Limb (tissue), 2 donors: ENCODE measurements around the gene ANKRD6.

Experiments used
- DNase-seq, 2 donors: peaks; one replicate each; pipeline ENCODE4 v3.0.0-alpha.2; 2016; ENCODE audit errors: extremely low spot score in 2 of 2

ANKRD6 gene

DNA sequence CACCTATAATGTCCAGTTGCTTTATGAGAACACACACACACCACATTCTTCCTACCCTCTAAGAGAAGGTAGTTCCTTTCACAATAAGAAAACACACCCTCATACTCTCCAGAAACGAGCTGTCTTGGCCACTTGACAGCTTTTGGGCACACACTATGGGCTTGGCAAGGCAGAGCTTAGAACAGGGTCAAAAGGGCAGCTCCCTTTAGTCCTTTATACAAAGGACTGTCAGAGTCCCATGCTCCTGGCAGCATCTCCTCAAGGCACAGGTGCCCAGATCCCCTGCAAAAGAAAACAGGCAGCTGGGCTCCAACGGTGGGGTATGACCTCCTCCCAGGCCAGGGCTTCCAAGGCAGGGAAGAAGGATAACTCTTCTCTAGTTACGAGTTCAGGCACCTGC is 210.5 kb downstream of the ANKRD6 start:
- DNase-seq: no peak

DNA sequence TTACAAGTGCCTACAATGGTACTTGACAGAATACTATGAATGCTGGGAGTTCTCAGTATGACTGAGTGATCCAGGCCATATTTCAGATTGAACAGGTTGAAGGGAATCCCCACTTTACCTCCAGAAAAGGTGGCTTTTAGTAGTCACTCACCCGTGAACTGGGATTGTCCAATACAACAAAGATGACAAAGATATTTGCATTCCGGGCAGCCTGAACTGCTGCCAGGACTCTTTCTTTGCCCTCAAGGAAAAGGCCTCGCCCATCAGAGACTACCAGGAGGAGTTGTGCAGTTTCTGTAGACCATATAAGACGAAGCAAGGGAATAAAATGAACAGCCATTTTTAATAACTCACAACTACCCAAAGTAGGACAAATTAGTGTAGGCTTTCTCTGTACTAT is 211.9 kb downstream of the ANKRD6 start:
- DNase-seq: no peak

DNA sequence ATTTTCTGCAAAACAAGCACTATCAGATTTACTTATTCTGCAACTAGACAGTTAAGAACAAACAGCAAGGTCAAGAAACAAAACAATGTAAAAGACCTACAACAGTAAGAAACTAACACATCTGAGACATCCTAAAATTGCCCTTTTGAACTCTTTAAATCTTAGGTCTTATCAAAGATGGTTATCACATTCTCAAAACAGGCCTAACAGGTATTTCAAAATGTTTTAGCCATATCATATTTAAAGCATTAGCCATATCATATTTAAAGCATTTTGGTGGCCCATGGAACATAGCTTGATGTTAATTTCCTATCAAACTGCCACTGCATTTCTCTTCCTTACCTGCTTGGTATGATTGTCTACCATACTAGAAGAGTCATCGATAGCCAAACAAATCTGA is 216.7 kb downstream of the ANKRD6 start:
- no peak for DNase-seq

DNA sequence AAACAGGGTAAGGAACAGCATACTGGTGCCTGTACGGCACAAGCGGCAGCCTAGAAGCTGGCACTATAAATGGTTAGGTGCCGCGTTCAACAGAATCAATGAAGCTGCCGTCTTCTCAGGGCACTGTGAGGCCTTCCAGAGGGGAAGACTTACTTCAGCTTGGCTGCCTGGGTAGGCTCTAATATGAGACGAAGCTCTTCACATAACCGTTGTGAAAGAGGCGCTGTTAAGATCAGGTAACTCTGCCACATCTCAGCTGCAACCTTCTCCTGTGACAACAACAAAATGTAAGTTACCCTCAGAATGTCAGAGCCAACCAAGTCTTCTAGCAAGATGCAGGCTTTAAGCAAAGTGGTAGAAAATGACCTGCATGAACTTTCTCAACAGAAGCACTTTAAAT is 217.6 kb downstream of the ANKRD6 start:
- DNase-seq: no peak

DNA sequence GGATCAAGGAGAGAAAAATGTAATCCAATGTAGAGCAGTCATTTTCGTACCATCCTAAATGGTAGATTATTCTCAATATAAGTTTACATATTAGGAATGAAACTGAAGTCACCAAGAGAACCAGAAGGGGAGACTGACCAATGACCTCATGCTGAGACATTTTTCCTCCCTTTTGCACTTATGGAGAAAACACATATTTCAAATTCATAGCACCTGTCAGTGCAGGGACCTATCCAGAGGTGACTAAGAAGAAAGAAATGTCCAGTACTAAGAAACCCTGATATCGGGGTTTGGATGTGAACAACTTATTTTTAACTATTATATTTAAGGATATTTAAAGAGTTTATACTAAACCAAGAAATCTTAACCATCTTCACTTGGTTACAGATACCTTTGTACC is 222.2 kb downstream of the ANKRD6 start:
- no peak for DNase-seq

DNA sequence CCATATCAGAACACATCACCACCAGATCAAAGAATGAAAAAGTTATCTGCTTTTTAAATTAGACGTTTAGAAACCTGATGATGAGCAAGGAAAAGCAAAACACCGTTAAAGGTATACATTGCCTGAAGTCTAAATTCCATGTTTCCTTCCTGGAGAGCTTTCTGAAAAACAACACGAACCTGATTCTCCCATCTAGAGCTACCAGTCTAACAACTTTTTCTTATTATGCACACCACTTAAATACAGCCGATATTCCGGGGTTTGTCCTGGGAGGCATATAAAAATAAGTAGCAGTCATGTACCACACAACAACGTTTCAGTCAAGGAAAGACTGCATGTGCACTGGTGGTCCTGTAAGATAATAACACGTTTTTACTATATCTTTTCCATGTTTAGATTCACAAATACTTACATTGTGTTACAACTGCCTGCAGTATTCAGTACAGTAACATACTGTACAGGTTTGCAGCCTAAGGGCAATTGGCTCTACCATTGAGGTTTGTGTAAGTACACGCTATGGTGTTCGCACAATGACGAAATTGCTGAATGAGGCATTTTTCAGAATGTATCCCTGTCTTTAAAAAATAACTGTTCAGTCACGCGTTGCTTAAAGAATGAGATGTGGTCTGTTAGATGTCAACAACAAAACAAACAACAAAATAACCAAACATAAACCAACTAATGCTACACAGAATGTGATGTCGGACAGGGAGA is 224.7 kb downstream of the ANKRD6 start:
- DNase-seq: no peak

DNA sequence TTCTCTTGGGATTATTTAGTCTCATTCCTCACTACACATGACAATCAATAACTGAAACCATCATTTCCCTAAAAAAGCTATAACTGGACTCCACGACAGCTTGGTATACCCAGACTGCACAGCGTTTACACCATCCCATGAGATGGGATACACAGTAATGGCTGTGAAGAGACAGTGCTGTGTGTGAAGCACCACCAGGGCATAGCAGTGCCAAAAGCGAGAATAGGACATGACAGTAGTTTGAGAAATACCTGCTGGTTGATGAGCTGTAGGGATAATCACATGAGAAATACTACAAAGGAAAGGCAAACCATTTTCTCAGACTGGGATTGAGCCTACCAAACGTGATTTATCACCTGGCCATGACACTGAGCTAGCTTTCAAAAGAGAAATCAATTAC is 228.0 kb downstream of the ANKRD6 start:
- no peak for DNase-seq

DNA sequence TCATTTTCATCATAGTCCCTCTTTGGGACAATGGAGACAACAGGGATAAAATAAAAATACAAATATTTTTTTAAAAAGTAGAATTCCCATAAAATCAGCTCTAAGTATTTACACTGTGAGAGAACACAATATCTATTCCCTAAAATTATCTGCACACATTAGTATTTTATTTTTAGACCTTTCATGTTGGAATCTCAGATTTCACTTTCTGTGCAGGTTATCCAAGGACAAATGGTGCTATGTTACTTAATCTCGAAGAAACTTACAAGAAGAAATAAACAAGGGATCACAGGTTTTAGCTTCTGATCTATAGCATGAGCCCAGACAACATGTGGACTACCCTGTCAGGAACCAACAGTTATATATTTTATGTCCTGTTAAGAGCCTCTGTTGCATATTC is 228.6 kb downstream of the ANKRD6 start:
- DNase-seq: no peak

DNA sequence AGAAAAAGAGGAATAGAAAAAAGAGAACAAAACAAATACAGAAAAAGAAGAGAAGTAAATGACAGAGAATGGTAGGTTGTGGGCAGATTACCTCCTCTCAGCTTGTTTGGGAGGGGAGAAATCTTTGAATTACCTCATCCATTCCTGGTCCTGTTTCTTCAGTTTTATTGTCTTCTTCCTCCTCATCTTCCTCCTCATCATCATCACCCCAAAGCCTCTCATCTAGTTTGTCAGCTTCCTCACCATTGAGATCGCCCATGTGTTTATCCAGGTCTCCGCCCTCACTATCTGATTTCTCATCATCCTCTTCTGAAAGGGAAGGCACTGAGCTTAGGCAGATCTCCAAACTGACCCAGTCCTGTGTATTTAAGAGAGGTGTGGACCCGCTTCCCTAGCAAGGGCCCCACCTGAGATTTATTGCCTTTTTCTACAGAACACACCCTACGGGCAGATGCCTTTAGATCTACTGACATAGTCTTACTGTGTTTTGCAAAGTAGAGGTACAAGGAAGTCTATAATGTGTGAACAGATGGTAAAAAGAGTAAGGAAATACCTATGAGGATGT is 229.8 kb downstream of the ANKRD6 start:
- DNase-seq: no peak

DNA sequence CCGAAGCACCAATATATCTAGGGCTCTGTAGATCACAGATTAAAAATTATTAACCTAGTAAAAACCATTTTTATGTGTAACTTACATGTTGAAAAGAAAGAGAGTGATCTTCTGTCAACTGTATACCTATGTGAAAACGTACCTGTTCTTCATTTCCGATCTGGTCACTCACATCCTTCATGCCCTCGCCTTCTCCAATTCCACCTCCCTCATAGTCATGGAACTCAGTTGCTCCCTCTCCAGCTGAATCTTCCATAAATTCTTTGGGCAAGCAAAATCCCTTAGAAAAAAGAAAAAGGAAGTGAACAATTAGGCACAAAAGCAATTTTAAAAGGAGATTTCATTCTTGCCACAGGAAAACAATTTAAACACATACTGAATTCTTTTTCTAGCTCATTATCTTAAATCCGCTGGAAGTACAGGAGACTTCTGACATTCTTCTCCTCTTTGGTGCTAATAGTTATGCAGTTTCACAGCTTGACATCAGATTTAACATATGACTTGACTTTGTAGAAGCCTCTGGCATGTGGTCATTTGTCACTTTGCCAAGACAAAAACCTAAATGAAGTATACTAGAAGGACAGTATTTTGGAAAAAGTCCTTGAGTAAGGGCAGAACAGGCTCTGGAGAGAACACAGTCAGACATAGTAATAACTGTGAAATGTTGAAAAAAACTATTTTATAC is 235.1 kb downstream of the ANKRD6 start:
- no peak for DNase-seq

DNA sequence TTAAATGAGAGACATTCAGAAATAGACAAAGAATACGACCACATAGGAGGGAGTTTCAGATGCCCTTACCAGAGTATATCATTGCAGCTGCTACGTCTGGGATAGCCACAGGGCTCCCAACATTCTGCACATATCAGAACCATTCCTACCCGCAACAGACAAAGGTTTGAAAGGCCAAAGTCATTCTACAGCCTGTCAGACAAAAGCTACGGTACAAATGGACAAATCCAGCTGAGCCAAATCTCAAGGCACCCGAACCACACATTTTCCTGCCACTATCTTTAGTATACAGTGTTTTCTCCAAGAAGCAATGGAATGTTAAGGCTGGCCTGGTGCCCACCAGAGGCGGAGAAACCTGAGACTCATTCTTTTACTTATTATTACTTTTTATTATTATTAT is 236.1 kb downstream of the ANKRD6 start:
- DNase-seq: no peak

DNA sequence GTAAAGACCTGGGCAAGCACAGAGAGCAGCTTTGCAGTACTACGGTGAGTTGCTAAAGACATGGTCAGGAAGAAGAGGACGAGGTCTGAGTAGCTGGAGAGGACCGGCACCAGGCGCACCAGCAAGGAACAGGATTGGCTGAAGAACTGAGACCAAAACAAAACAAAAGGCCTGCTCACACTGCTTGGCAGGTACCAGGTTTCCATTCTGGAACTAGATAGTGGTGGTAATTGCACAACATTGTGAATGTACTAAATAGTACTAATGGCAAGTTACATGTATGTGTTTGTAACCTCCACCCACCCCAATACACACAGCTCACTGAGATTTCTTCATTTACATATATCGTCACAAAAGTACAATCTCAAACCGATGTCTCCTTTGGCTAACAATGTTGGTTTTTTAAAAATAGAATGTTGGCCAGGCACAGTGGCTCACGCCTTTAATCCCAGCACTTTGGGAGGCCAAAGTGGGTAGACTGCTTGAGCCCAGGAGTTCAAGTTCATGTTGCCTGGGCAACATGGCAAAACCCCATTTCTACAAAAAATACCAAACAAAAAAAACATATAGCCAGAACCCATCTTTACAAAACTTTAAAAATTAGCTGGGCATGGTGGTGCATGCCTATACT is 238.1 kb downstream of the ANKRD6 start:
- DNase-seq: no peak

DNA sequence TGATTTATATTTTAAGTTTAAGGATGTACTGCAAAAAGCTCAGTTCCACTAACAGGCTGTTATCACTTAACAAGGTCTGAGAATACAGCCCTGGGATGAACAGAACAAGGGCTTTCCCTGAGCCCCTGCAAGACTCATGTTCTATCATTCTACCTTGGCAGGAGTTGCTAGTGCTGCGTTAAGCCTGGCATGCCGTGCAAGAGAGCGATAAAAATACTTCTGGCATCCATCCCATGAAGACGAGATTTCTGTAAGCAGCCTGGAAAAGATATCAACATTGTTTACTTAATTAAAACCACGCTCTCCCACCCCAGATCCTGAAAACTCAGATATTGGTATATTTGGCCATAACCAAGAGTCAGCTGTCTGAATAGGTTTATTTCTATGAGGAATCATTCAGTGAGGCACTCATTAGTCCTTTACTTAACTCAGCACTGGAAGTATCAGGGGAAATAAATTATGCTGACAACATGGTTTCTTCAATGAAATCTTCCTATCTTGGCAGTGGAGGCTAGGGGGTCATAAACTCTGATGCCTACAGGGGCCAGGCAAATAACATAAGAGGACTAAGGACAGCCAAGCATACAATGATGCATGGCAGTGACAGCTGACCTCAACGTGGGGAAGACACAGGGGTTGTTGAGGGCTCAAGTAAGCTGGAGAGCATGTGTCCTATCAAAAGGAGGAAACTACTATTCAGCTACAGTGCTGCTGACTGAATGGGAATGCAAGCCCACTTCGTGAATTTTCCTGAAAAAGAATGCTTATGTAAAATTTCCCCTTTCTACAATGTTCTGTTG is 243.2 kb downstream of the ANKRD6 start:
- no peak for DNase-seq

DNA sequence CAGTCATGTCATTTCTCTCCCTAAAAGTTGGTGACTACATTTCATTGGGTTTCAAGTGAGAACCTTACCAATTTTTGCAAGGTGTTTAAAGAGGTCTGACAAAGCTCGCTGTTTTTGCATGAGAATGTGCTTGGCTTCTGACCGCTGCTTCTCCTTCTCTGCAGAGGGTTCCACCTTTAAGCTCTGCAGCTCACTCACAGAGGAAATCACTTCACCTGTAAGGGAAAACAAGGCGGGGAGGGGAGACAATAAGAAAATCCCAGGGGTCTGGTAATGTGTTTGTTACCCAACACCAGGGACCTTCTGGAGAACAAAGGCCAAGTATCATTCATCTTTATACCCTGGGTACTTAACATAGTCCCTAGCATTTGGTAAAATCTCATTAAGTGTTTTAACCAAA is 245.6 kb downstream of the ANKRD6 start:
- no peak for DNase-seq

DNA sequence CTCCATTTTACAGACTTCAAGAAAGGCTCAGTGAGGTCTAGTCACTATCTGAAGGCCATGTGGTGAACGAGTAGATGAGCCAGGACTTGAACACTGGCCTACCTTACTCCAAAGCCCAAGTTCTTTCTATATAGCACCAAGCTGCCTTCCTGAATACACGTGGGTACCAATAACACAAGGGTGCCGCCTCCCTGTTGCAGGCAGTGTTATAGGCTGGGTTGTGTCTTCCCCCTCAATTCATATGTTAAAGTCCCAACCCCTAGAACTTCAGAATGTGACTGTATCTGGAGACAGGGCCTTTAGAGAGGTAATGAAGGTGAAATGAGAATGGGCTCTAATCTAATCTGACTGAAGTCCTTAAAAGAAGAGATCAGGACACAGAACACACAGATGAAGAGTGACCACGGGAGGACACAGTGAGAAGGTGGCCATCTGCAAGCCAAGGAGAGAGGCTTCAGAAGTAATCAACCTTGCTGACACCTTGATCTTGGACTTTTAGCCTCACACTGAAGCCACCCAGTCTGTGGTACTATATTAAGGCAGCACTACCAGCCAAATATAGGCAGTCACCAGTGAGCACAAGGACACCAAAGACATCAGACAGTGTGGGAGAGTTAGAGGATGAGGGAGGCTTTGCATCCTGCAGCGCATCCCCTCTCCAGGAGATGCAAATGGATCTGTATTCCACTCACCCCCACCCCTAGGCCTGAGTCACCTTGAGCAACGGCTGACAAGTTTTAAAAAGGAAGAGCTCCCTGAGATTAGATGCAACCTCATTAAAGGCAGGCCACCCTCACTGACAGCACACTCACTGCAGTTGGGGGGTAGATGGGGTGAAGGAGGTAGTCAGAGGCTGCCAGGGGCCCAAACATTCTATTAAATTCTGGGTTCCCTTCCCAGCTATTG is 246.5 kb downstream of the ANKRD6 start:
- no peak for DNase-seq

DNA sequence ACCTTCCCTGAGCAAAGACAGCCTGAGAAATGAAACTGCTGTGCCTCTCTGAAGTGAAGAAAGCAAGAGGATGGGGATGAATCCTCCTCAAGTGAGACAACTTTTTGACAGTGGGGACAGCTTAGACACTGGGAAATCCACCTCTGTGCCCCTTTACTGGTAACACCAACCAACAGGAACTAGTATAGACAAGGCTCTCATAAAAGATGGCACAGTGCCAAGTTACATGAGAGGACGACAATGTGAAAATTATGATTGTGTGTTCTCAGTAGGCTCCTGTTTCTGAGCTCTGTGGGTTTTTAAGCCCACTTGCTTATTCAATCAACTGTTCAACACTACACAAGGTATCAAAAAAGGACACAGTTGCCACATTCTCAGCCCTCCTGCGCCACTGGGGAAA is 247.2 kb downstream of the ANKRD6 start:
- DNase-seq: no peak

DNA sequence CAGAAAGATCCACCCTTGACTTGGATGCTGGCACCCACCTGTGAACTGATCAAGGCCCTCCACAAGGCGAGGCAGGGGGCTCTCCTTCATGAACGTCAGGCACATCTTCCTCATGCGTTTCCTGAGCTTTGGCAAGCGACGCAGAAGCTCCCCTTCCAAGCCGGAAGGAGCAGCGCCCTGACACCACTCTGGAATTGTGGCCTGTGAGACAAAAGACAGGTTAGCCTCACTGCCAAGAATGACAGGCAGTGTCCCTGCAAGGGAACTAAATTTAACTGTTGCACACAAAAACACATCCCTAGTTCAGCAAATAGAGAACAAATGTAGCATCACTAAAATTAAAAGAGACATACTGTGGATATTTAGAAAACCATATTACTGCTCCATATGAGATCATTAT is 247.6 kb downstream of the ANKRD6 start:
- no peak for DNase-seq

DNA sequence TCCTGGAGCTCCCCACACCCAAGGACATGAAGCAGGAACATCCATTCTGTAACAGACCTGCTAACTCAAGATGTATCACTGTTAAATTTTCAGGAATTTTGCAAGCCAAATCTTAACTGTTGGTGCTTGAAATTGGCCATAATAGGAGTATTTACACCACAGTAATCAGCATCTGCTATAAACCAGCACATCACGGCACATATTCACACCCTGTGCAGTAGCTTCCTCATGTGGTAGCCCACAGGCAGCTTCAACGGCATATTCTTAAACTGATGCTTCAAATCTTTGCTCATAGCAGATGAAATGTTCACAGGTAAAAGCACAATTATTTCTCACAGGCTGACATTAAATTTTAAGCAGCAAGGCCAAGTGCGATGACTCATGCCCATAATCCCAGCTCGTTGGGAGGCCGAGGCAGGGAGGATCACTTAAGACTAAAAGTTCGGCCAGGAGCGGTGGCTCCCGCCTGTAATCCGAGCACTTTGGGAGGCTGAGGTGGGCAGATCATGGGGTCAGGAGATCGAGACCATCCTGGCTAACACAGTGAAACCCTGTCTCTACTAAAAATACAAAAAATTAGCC is 249.1 kb downstream of the ANKRD6 start:
- no peak for DNase-seq

DNA sequence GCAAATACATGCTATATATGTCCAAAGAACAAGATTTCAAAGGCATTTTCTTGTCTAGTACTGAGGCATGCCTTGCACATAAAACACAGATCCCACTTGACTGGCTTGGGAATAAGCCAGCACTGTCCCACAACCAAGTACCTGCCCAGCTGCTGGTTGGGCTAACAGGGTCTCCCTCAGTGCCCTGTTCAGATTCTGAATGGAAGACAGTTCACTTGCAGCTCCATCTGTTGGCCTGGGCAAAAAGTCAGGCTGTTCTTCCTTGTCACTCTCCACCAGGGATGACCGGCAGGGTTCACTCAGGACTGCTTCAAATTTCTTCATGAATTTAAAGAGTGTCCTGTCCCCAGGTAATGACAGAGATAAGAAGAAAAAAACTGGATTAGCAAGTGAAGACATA is 250.0 kb downstream of the ANKRD6 start:
- DNase-seq: no peak
